HepG2 (cell line): ENCODE measurements around the gene WNT5B. TPM values are rescaled to one million over a fixed set of nuclear protein-coding genes. Genes with fewer than 3 reads are reported as not detected.

ENCODE experiments used
- EHMT2 ChIP-seq: fragments of 200-600 bp; sonication (generic); IDR thresholded peaks from 2 replicates; pipeline ENCODE4 v1.7.0; 2017; ENCODE audit warnings: antibody characterized with exemption, low read depth, low read length, borderline replicate concordance
- JDP2 ChIP-seq: sonication (generic); formaldehyde crosslinking; IDR thresholded peaks from 2 replicates; pipeline ENCODE4 v1.8.1; 2022; ENCODE audit warnings: missing genetic modification reagents, borderline replicate concordance
- MIXL1 ChIP-seq: IDR thresholded peaks from 2 replicates; pipeline ENCODE4 v1.6.1; 2016
- SALL2 ChIP-seq: sonication (generic); formaldehyde crosslinking; IDR thresholded peaks from 2 replicates; pipeline ENCODE4 v1.8.1; 2023; ENCODE audit warnings: mild to moderate bottlenecking, missing genetic modification reagents, inconsistent platforms
- TEAD3 ChIP-seq: optimal IDR thresholded peaks from 2 replicates; pipeline ENCODE3; 2016; ENCODE audit warnings: borderline replicate concordance
- TOPORS ChIP-seq: sonication (generic); formaldehyde crosslinking; IDR thresholded peaks from 2 replicates; pipeline ENCODE4 v1.8.0; 2023; ENCODE audit warnings: mild to moderate bottlenecking, missing genetic modification reagents
- ZNF44 ChIP-seq: sonication (generic); formaldehyde crosslinking; IDR thresholded peaks from 2 replicates; pipeline ENCODE4 v1.5.1; 2020; ENCODE audit warnings: mild to moderate bottlenecking, missing genetic modification reagents
- ZNF746 ChIP-seq: sonication (generic); formaldehyde crosslinking; IDR thresholded peaks from 2 replicates; pipeline ENCODE4 v1.8.0; 2022; ENCODE audit warnings: mild to moderate bottlenecking, missing genetic modification reagents
- ZNF781 ChIP-seq: sonication (generic); formaldehyde crosslinking; IDR thresholded peaks from 2 replicates; pipeline ENCODE4 v1.5.1; 2020; ENCODE audit warnings: borderline replicate concordance, mild to moderate bottlenecking, missing genetic modification reagents; ENCODE audit errors: not compliant biosample characterization
- polyA plus RNA-seq, 8 experiments: library from polyadenylated mRNA; depleted of rRNA in 3 of 8; stranded (reverse) in 7 of 8; unstranded in 1 of 8; fragments of >200 nt; fragmentation: Illumina TruSeq in 4 of 8; extraction: Trizol in 4 of 8; gene quantifications; 2 replicates each; pipeline versions ENCODE4 v1.2.1 to v1.2.3, GENCODE V29; 2011 to 2016; ENCODE audit warnings: low read depth in 4 of 8, missing spikeins in 1 of 8, mixed read lengths in 1 of 8; ENCODE audit not compliant: insufficient read depth in 1 of 8
- total RNA-seq, 5 experiments: library from RNA; depleted of rRNA; stranded (reverse); fragments of >200 nt; fragmentation: Illumina TruSeq; extraction: Trizol; gene quantifications; 2 replicates each; pipeline ENCODE4 v1.2.3, GENCODE V29; 2016; ENCODE audit warnings: low read depth in 1 of 5
- TF ChIP-seq, protein P1 (sequence below): sonication (generic); formaldehyde crosslinking; IDR thresholded peaks from 2 replicates; pipeline ENCODE4 v1.5.1; 2020; ENCODE audit warnings: missing genetic modification reagents, mild to moderate bottlenecking, borderline replicate concordance
- TF ChIP-seq, protein P2 (sequence below): sonication (generic); formaldehyde crosslinking; IDR thresholded peaks from 2 replicates; pipeline ENCODE4 v1.8.1; 2022; ENCODE audit warnings: mild to moderate bottlenecking, missing genetic modification reagents
- TF ChIP-seq, protein P3 (sequence below): sonication (generic); formaldehyde crosslinking; IDR thresholded peaks from 2 replicates; pipeline ENCODE4 v1.8.1; 2023; ENCODE audit warnings: mild to moderate bottlenecking, missing genetic modification reagents
- TF ChIP-seq, protein P4 (sequence below): sonication (generic); formaldehyde crosslinking; IDR thresholded peaks from 2 replicates; pipeline ENCODE4 v1.4.0; 2020; ENCODE audit warnings: missing genetic modification reagents
- TF ChIP-seq, protein P5 (sequence below): sonication (generic); formaldehyde crosslinking; IDR thresholded peaks from 2 replicates; pipeline ENCODE4 v1.4.0; 2020; ENCODE audit warnings: missing genetic modification reagents

WNT5B gene
- total and polyA plus RNA-seq, 2 of the 13 experiments (the other 11 are each of a cell fraction or from before 2014, with no cell fraction given), result 0.04 TPM; not detected in 1

DNA sequence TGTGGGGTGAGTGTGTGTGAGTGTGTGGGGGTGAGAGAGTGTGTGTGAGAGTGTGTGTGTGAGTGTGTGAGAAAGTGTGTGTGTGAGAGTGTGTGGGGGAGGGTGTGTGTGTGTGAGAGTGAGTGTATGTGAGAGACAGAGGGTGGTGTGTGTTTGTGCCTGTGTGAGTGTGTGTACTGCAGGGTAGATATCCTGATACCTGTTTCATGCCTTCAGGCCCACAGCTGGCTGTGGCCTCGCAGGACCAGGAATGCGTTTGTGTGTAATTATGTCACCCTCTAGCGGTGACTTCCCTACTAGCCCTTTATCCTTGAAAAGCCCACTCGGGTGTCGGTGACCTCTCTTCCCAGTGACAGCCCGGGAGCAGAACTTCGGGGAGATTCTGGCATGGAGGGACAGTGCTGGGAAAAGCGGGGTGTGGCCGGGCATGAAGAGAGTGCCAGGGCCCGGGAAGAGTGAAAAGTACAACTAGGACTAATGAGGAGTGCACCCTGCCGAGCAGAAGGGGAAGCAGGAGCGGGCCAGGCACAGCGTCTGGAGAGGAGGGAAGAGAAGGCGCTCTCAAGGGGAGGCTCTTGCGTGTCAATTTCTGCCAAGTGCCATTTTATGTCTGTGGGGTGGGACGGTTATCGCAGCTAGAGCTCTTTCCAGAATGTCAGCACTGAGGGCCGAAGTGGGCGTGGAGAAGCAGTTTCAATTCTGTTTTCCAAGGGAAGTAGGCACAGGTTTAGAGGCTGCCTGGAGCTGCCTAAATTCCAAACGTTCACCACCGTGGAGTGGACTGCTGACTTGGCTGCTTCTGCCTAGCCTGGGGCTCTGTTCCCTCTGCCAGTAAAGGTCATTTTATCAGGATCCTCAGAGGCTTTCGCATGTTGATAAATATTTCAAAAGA, 23.7 kb upstream of the WNT5B start (continued):
- TF ChIP-seq, protein P1, sequence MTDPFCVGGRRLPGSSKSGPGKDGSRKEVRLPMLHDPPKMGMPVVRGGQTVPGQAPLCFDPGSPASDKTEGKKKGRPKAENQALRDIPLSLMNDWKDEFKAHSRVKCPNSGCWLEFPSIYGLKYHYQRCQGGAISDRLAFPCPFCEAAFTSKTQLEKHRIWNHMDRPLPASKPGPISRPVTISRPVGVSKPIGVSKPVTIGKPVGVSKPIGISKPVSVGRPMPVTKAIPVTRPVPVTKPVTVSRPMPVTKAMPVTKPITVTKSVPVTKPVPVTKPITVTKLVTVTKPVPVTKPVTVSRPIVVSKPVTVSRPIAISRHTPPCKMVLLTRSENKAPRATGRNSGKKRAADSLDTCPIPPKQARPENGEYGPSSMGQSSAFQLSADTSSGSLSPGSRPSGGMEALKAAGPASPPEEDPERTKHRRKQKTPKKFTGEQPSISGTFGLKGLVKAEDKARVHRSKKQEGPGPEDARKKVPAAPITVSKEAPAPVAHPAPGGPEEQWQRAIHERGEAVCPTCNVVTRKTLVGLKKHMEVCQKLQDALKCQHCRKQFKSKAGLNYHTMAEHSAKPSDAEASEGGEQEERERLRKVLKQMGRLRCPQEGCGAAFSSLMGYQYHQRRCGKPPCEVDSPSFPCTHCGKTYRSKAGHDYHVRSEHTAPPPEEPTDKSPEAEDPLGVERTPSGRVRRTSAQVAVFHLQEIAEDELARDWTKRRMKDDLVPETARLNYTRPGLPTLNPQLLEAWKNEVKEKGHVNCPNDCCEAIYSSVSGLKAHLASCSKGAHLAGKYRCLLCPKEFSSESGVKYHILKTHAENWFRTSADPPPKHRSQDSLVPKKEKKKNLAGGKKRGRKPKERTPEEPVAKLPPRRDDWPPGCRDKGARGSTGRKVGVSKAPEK (CRISPR knock-in tag), result no peak
- TF ChIP-seq TEAD3 (CRISPR knock-in tag), result peak; percentile 61
- TF ChIP-seq, protein P2, sequence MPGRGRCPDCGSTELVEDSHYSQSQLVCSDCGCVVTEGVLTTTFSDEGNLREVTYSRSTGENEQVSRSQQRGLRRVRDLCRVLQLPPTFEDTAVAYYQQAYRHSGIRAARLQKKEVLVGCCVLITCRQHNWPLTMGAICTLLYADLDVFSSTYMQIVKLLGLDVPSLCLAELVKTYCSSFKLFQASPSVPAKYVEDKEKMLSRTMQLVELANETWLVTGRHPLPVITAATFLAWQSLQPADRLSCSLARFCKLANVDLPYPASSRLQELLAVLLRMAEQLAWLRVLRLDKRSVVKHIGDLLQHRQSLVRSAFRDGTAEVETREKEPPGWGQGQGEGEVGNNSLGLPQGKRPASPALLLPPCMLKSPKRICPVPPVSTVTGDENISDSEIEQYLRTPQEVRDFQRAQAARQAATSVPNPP (CRISPR knock-in tag), result no peak
- no peak for TF ChIP-seq EHMT2
- no peak for TF ChIP-seq MIXL1 (CRISPR knock-in tag)
- no peak for TF ChIP-seq ZNF781
- no peak for TF ChIP-seq ZNF44
- TF ChIP-seq TOPORS (CRISPR knock-in tag), result peak; percentile 50; the same call in 1 of the 2 replicates
- TF ChIP-seq, protein P3, sequence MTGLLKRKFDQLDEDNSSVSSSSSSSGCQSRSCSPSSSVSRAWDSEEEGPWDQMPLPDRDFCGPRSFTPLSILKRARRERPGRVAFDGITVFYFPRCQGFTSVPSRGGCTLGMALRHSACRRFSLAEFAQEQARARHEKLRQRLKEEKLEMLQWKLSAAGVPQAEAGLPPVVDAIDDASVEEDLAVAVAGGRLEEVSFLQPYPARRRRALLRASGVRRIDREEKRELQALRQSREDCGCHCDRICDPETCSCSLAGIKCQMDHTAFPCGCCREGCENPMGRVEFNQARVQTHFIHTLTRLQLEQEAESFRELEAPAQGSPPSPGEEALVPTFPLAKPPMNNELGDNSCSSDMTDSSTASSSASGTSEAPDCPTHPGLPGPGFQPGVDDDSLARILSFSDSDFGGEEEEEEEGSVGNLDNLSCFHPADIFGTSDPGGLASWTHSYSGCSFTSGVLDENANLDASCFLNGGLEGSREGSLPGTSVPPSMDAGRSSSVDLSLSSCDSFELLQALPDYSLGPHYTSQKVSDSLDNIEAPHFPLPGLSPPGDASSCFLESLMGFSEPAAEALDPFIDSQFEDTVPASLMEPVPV, result no peak
- TF ChIP-seq, protein P4, sequence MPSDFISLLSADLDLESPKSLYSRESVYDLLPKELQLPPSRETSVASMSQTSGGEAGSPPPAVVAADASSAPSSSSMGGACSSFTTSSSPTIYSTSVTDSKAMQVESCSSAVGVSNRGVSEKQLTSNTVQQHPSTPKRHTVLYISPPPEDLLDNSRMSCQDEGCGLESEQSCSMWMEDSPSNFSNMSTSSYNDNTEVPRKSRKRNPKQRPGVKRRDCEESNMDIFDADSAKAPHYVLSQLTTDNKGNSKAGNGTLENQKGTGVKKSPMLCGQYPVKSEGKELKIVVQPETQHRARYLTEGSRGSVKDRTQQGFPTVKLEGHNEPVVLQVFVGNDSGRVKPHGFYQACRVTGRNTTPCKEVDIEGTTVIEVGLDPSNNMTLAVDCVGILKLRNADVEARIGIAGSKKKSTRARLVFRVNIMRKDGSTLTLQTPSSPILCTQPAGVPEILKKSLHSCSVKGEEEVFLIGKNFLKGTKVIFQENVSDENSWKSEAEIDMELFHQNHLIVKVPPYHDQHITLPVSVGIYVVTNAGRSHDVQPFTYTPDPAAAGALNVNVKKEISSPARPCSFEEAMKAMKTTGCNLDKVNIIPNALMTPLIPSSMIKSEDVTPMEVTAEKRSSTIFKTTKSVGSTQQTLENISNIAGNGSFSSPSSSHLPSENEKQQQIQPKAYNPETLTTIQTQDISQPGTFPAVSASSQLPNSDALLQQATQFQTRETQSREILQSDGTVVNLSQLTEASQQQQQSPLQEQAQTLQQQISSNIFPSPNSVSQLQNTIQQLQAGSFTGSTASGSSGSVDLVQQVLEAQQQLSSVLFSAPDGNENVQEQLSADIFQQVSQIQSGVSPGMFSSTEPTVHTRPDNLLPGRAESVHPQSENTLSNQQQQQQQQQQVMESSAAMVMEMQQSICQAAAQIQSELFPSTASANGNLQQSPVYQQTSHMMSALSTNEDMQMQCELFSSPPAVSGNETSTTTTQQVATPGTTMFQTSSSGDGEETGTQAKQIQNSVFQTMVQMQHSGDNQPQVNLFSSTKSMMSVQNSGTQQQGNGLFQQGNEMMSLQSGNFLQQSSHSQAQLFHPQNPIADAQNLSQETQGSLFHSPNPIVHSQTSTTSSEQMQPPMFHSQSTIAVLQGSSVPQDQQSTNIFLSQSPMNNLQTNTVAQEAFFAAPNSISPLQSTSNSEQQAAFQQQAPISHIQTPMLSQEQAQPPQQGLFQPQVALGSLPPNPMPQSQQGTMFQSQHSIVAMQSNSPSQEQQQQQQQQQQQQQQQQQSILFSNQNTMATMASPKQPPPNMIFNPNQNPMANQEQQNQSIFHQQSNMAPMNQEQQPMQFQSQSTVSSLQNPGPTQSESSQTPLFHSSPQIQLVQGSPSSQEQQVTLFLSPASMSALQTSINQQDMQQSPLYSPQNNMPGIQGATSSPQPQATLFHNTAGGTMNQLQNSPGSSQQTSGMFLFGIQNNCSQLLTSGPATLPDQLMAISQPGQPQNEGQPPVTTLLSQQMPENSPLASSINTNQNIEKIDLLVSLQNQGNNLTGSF (CRISPR knock-in tag), result no peak
- TF ChIP-seq, protein P5, sequence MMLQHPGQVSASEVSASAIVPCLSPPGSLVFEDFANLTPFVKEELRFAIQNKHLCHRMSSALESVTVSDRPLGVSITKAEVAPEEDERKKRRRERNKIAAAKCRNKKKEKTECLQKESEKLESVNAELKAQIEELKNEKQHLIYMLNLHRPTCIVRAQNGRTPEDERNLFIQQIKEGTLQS (CRISPR knock-in tag), result no peak
- TF ChIP-seq ZNF746 (CRISPR knock-in tag), result no peak
- TF ChIP-seq JDP2, result no peak
- no peak for TF ChIP-seq SALL2 (CRISPR knock-in tag)
